Tibial nerve (tissue), 4 donors: Measurements from ENCODE around the gene KDM4B. TPM values are rescaled to one million over a fixed set of nuclear protein-coding genes. Genes with fewer than 3 reads are reported as not detected.
"Not testable (repeated sequence)": the region's sequence is repeated elsewhere in the genome, so short reads cannot be mapped to it uniquely, and the experiment has no call there.

Experiments used
- DNase-seq, 2 donors: peaks; one replicate each; pipeline ENCODE4 v3.0.0-alpha.2; 2019; ENCODE audit warnings: low spot score in 2 of 2
- H3K27ac ChIP-seq, 4 donors: fragments of 200-600 bp; sonication (generic) in 3 of 4; one replicate each; pipeline ENCODE4 v1.5.1; 2017 to 2019; ENCODE audit warnings: mild to moderate bottlenecking in 1 of 4
- H3K27me3 ChIP-seq, 2 donors: fragments of 200-600 bp; sonication (generic) in 1 of 2; one replicate each; pipeline versions ENCODE4 v1.5.1 to v1.6.0; 2017 to 2019
- H3K36me3 ChIP-seq, 3 donors: fragments of 200-600 bp; sonication (generic); one replicate each; pipeline ENCODE4 v1.5.1; 2018 to 2019
- H3K4me1 ChIP-seq, 4 donors: fragments of 200-600 bp; sonication (generic) in 3 of 4; one replicate each; pipeline ENCODE4 v1.5.1; 2017 to 2019
- H3K4me3 ChIP-seq, 4 donors: fragments of 200-600 bp; sonication (generic) in 3 of 4; one replicate each; pipeline ENCODE4 v1.5.1; 2017 to 2019; ENCODE audit warnings: mild to moderate bottlenecking in 1 of 4, moderate library complexity in 1 of 4
- H3K9me3 ChIP-seq, 4 donors: fragments of 200-600 bp; sonication (generic) in 3 of 4; one replicate each; pipeline ENCODE4 v1.5.1; 2017 to 2019
- CTCF ChIP-seq, 5 experiments: fragments of 200-600 bp in 3 of 5; fragments of 450-650 bp in 2 of 5; sonication (generic) in 3 of 5; IDR thresholded peaks; one replicate each; pipeline ENCODE4 v1.5.1; 2016 to 2019; ENCODE audit warnings: antibody characterized with exemption in 5 of 5, mild to moderate bottlenecking in 3 of 5, moderate library complexity in 2 of 5
- EP300 ChIP-seq, 2 donors: sonication (generic); formaldehyde crosslinking; IDR thresholded peaks; one replicate each; pipeline ENCODE4 v1.6.1; 2017; ENCODE audit warnings: antibody characterized with exemption in 2 of 2, mild to moderate bottlenecking in 1 of 2
- POLR2A ChIP-seq, 2 donors: fragments of 450-650 bp; IDR thresholded peaks; one replicate each; pipeline ENCODE4 v1.6.1; 2017; ENCODE audit warnings: antibody characterized with exemption in 2 of 2, mild to moderate bottlenecking in 2 of 2, moderate library complexity in 2 of 2
- WGBS, 2 donors: methylation state at CpG; one replicate each; pipeline ENCODE4 v1.1.5; 2018; 5-methylcytosine and 5-hydroxymethylcytosine counted together
- total RNA-seq, 4 donors: library from RNA; depleted of rRNA; stranded (reverse); fragments of >200 nt; gene quantifications; one replicate each; pipeline ENCODE4 v1.1.0, GENCODE V29; 2016

The KDM4B gene
- total RNA-seq, 4 donors from 2014 or later, result 37.8 to 72.4 (median 57.2) TPM

- TF ChIP-seq EP300 (IDR thresholded peaks at IDR 0.05) (no peak), POLR2A (IDR thresholded peaks at IDR 0.05) (no peak), CTCF (IDR thresholded peaks at IDR 0.05) (no peak)
Measured at GRCh38 chr19:5189318-5189607, 220.3 kb downstream of the KDM4B start.

GRCh38 chr19:5191091-5191490, 222.2 kb downstream of the KDM4B start:
- Histone ChIP-seq H3K27ac (no peak overlapping the region), H3K9me3 (no peaks in the 10 kb centered on the region), H3K4me3 (no peak overlapping the region), H3K27me3 (no peaks in the 10 kb centered on the region), H3K4me1 (peaks cover 0 to 8% (median 0%) of the 10 kb centered on the region in 4 donors), H3K36me3 (no peaks in the 10 kb centered on the region)
- DNase-seq, result no peak
- WGBS, 2 donors, result 71 to 82% methylated on average over 5 of the region's 5 CpGs
- TF ChIP-seq POLR2A (IDR thresholded peaks at IDR 0.05) (no peak), EP300 (IDR thresholded peaks at IDR 0.05) (no peak)

More at GRCh38 chr19:5189318-5189607, 220.3 kb downstream of the KDM4B start:
- no peak for DNase-seq
- peaks cover 0 to 8% (median 0%) of the 10 kb centered on the region in 4 donors for H3K4me1 ChIP-seq
- no peaks in the 10 kb centered on the region for H3K36me3 ChIP-seq
- no peak overlapping the region for H3K4me3 ChIP-seq
- no peaks in the 10 kb centered on the region for H3K9me3 ChIP-seq
- H3K27ac ChIP-seq, result no peak overlapping the region
- WGBS, 2 donors, result 26 to 32% methylated on average over 6 of the region's 6 CpGs
- H3K27me3 ChIP-seq, result no peaks in the 10 kb centered on the region

GRCh38 chr19:5192568-5192967, 223.7 kb downstream of the KDM4B start:
- H3K4me3 ChIP-seq, result no peak overlapping the region
- no peaks in the 10 kb centered on the region for H3K27me3 ChIP-seq
- WGBS, 2 donors, result 79 to 83% methylated on average over 5 of the region's 5 CpGs
- no peak overlapping the region for H3K27ac ChIP-seq
- H3K36me3 ChIP-seq, result no peaks in the 10 kb centered on the region
- no peaks in the 10 kb centered on the region for H3K9me3 ChIP-seq
- H3K4me1 ChIP-seq, result peaks cover 0 to 8% (median 0%) of the 10 kb centered on the region in 4 donors
- DNase-seq, result no peak
- TF ChIP-seq CTCF (IDR thresholded peaks at IDR 0.05) (no peak), EP300 (IDR thresholded peaks at IDR 0.05) (no peak)

- H3K36me3 ChIP-seq, result no peaks in the 10 kb centered on the region
- no peak for TF ChIP-seq CTCF (IDR thresholded peaks at IDR 0.05)
- TF ChIP-seq POLR2A (IDR thresholded peaks at IDR 0.05), result no peak
- no peak for TF ChIP-seq EP300 (IDR thresholded peaks at IDR 0.05)
- WGBS, 2 donors, result 32 to 38% methylated on average over 7 of the region's 7 CpGs
Measured at GRCh38 chr19:5193192-5193591, 224.3 kb downstream of the KDM4B start.

GRCh38 chr19:5194641-5195040, 225.7 kb downstream of the KDM4B start:
- H3K9me3 ChIP-seq, result peaks cover 0 to 7% (median 0%) of the 10 kb centered on the region in 4 donors
- no peaks in the 10 kb centered on the region for H3K4me1 ChIP-seq
- H3K27me3 ChIP-seq, result no peaks in the 10 kb centered on the region
- H3K36me3 ChIP-seq, result no peaks in the 10 kb centered on the region
- no peak overlapping the region for H3K4me3 ChIP-seq
- WGBS, 2 donors, result 95 to 96% methylated on average over 4 of the region's 4 CpGs
- H3K27ac ChIP-seq, result no peak overlapping the region
- TF ChIP-seq POLR2A (IDR thresholded peaks at IDR 0.05) (no peak), CTCF (IDR thresholded peaks at IDR 0.05) (no peak), EP300 (IDR thresholded peaks at IDR 0.05) (no peak)
- DNase-seq, result no peak

More at GRCh38 chr19:5193192-5193591, 224.3 kb downstream of the KDM4B start:
- Histone ChIP-seq H3K27me3 (no peaks in the 10 kb centered on the region), H3K4me3 (no peak overlapping the region), H3K4me1 (peaks cover 0 to 8% (median 0%) of the 10 kb centered on the region in 4 donors), H3K9me3 (no peaks in the 10 kb centered on the region), H3K27ac (no peak overlapping the region)
- no peak for DNase-seq

GRCh38 chr19:5195587-5195986, 226.7 kb downstream of the KDM4B start:
- WGBS, 2 donors, result 71 to 91% methylated on average over 3 of the region's 3 CpGs
- H3K4me1 ChIP-seq, H3K27ac ChIP-seq, DNase-seq, H3K27me3 ChIP-seq, H3K36me3 ChIP-seq, H3K4me3 ChIP-seq: not testable (repeated sequence)
- peaks cover 0 to 17% (median 2%) of the 10 kb centered on the region in 4 donors for H3K9me3 ChIP-seq
